BLaER1 treated with 17β-estradiol and CSF1 and Interleukin-3, amounts not matched to agents 10 nM and 100 nM (cell line): ENCODE measurements around the gene GFRA4.

ENCODE experiments used
- H3K27ac ChIP-seq, 11 experiments: shearing (Covaris generic); formaldehyde crosslinking; 2 replicates each; pipeline ENCODE4 v1.8.1; 2022
- H3K27me3 ChIP-seq, 11 experiments: shearing (Covaris generic); formaldehyde crosslinking; 2 replicates each; pipeline ENCODE4 v1.8.1; 2022
- H3K36me3 ChIP-seq, 11 experiments: shearing (Covaris generic); formaldehyde crosslinking; 2 replicates each; pipeline ENCODE4 v1.8.1; 2022
- H3K4me1 ChIP-seq, 10 experiments: shearing (Covaris generic); formaldehyde crosslinking; 2 replicates each; pipeline ENCODE4 v1.8.1; 2022
- H3K4me2 ChIP-seq, 11 experiments: shearing (Covaris generic); formaldehyde crosslinking; 2 replicates each; pipeline ENCODE4 v1.8.1; 2022
- H3K4me3 ChIP-seq, 10 experiments: shearing (Covaris generic); formaldehyde crosslinking; 2 replicates each; pipeline ENCODE4 v1.8.1; 2022
- H3K9ac ChIP-seq, 11 experiments: shearing (Covaris generic); formaldehyde crosslinking; 2 replicates each; pipeline ENCODE4 v1.8.1; 2022
- H3K9me3 ChIP-seq, 11 experiments: shearing (Covaris generic); formaldehyde crosslinking; replicated peaks in 1 of 11; 2 replicates each; pipeline ENCODE4 v1.8.1; 2022
- H4K20me1 ChIP-seq, 11 experiments: shearing (Covaris generic); formaldehyde crosslinking; 2 replicates each; pipeline ENCODE4 v1.8.1; 2022
- Cebpa-rat ChIP-seq, 11 experiments: shearing (Covaris generic); IDR thresholded peaks; 2 replicates each; pipeline ENCODE4 v1.8.1; 2022

Gene GFRA4

GRCh38 chr20:3698591-3699001 is 35.4 kb upstream of the GFRA4 start:
- Histone ChIP-seq H3K27ac (no peak overlapping the region), H4K20me1 (peaks cover 0 to 97% (median 0%) of the 10 kb centered on the region in 11 experiments; a peak in 7 of 22 replicates), H3K4me3 (no peak overlapping the region), H3K4me1 (no peaks in the 10 kb centered on the region), H3K36me3 (peaks cover 0 to 100% (median 0%) of the 10 kb centered on the region in 11 experiments; a peak in 6 of 22 replicates), H3K27me3 (no peaks in the 10 kb centered on the region), H3K9me3 (peaks cover 0 to 16% (median 3%) of the 10 kb centered on the region in 11 experiments; a peak in 6 of 22 replicates), H3K4me2 (no peak overlapping the region), H3K9ac (no peak overlapping the region)
- no peak for TF ChIP-seq Cebpa-rat (IDR thresholded peaks at IDR 0.05)

GRCh38 chr20:3697588-3698305 is 34.5 kb upstream of the GFRA4 start:
- Histone ChIP-seq H3K36me3 (peaks cover 0 to 100% (median 0%) of the 10 kb centered on the region in 11 experiments; a peak in 5 of 22 replicates), H3K9ac (no peak overlapping the region), H3K4me2 (no peak overlapping the region), H3K27me3 (no peaks in the 10 kb centered on the region), H3K4me3 (no peak overlapping the region), H4K20me1 (peaks cover 0 to 97% (median 0%) of the 10 kb centered on the region in 11 experiments; a peak in 8 of 22 replicates), H3K27ac (no peak overlapping the region), H3K9me3 (peaks cover 0 to 16% (median 3%) of the 10 kb centered on the region in 11 experiments; a peak in 6 of 22 replicates), H3K4me1 (no peaks in the 10 kb centered on the region)
- no peak for TF ChIP-seq Cebpa-rat (IDR thresholded peaks at IDR 0.05)

GRCh38 chr20:3696745-3697587 is 33.8 kb upstream of the GFRA4 start:
- peaks cover 0 to 97% (median 0%) of the 10 kb centered on the region in 11 experiments; a peak in 8 of 22 replicates for H4K20me1 ChIP-seq
- H3K9ac ChIP-seq = no peak overlapping the region
- H3K9me3 ChIP-seq = peaks cover 0 to 16% (median 3%) of the 10 kb centered on the region in 11 experiments; a peak in 6 of 22 replicates
- no peak overlapping the region for H3K4me3 ChIP-seq
- no peak overlapping the region for H3K4me2 ChIP-seq
- TF ChIP-seq Cebpa-rat (IDR thresholded peaks at IDR 0.05) = no peak
- H3K27me3 ChIP-seq = no peaks in the 10 kb centered on the region
- peaks cover 0 to 100% (median 0%) of the 10 kb centered on the region in 11 experiments; a peak in 4 of 22 replicates for H3K36me3 ChIP-seq
- no peaks in the 10 kb centered on the region for H3K4me1 ChIP-seq
- H3K27ac ChIP-seq = no peak overlapping the region

GRCh38 chr20:3696200-3696599 is 33.0 kb upstream of the GFRA4 start:
- TF ChIP-seq Cebpa-rat (IDR thresholded peaks at IDR 0.05) = no peak
- Histone ChIP-seq H3K4me1 (no peaks in the 10 kb centered on the region), H4K20me1 (peaks cover 0 to 97% (median 0%) of the 10 kb centered on the region in 11 experiments; a peak in 8 of 22 replicates), H3K36me3 (peaks cover 0 to 100% (median 0%) of the 10 kb centered on the region in 11 experiments; a peak in 5 of 22 replicates), H3K27me3 (no peaks in the 10 kb centered on the region), H3K9ac (no peak overlapping the region), H3K9me3 (peaks cover 0 to 16% (median 3%) of the 10 kb centered on the region in 11 experiments; a peak in 6 of 22 replicates), H3K27ac (no peak overlapping the region), H3K4me2 (no peak overlapping the region), H3K4me3 (no peak overlapping the region)

GRCh38 chr20:3694864-3695263 is 31.7 kb upstream of the GFRA4 start:
- no peaks in the 10 kb centered on the region for H3K4me1 ChIP-seq
- H3K36me3 ChIP-seq = peaks cover 0 to 100% (median 0%) of the 10 kb centered on the region in 11 experiments; a peak in 5 of 22 replicates
- no peak for TF ChIP-seq Cebpa-rat (IDR thresholded peaks at IDR 0.05)
- no peaks in the 10 kb centered on the region for H3K27me3 ChIP-seq
- H3K4me3 ChIP-seq = no peak overlapping the region
- no peak overlapping the region for H3K27ac ChIP-seq
- peaks cover 0 to 99% (median 0%) of the 10 kb centered on the region in 11 experiments; a peak in 8 of 22 replicates for H4K20me1 ChIP-seq
- no peak overlapping the region for H3K4me2 ChIP-seq
- peaks cover 0 to 16% (median 3%) of the 10 kb centered on the region in 11 experiments; a peak in 6 of 22 replicates for H3K9me3 ChIP-seq
- no peak overlapping the region for H3K9ac ChIP-seq

GRCh38 chr20:3693376-3693775 is 30.2 kb upstream of the GFRA4 start:
- H3K9ac ChIP-seq = no peak overlapping the region; a peak in 1 of 22 replicates
- H3K9me3 ChIP-seq = peaks cover 0 to 16% (median 3%) of the 10 kb centered on the region in 11 experiments; a peak in 6 of 22 replicates
- H3K4me1 ChIP-seq = 0 out of 20 replicates have a peak, but pooled peaks cover 0 to under 1% (median 0%) of the 10 kb centered on the region in 10 experiments
- H3K27me3 ChIP-seq = no peaks in the 10 kb centered on the region
- TF ChIP-seq Cebpa-rat (IDR thresholded peaks at IDR 0.05) = no peak
- no peak overlapping the region for H3K4me3 ChIP-seq
- H3K4me2 ChIP-seq = no peak overlapping the region
- H3K36me3 ChIP-seq = peaks cover 0 to 100% (median 0%) of the 10 kb centered on the region in 11 experiments; a peak in 5 of 22 replicates
- no peak overlapping the region for H3K27ac ChIP-seq
- H4K20me1 ChIP-seq = peaks cover 0 to 99% (median 0%) of the 10 kb centered on the region in 11 experiments; a peak in 8 of 22 replicates

- no peak overlapping the region for H3K9ac ChIP-seq
- peaks cover 0 to 16% (median 3%) of the 10 kb centered on the region in 11 experiments; a peak in 6 of 22 replicates for H3K9me3 ChIP-seq
- peaks cover 0 to 99% (median 0%) of the 10 kb centered on the region in 11 experiments; a peak in 8 of 22 replicates for H4K20me1 ChIP-seq
- H3K4me2 ChIP-seq = no peak overlapping the region
- H3K27ac ChIP-seq = no peak overlapping the region
- H3K36me3 ChIP-seq = peaks cover 0 to 100% (median 0%) of the 10 kb centered on the region in 11 experiments; a peak in 5 of 22 replicates
- TF ChIP-seq Cebpa-rat (IDR thresholded peaks at IDR 0.05) = no peak
- H3K27me3 ChIP-seq = no peaks in the 10 kb centered on the region
- H3K4me3 ChIP-seq = no peak overlapping the region
- 0 out of 20 replicates have a peak, but pooled peaks cover 0 to 6% (median 0%) of the 10 kb centered on the region in 10 experiments for H3K4me1 ChIP-seq
Measured at GRCh38 chr20:3692706-3693294, 29.6 kb upstream of the GFRA4 start.

GRCh38 chr20:3691897-3692296 is 28.7 kb upstream of the GFRA4 start:
- Histone ChIP-seq H3K4me2 (no peak overlapping the region), H3K36me3 (peaks cover 0 to 95% (median 0%) of the 10 kb centered on the region in 11 experiments; a peak in 5 of 22 replicates), H3K4me1 (peaks cover 0 to 13% (median 3%) of the 10 kb centered on the region in 10 experiments; a peak in 10 of 20 replicates), H3K9me3 (peaks cover 0 to 7% (median 3%) of the 10 kb centered on the region in 11 experiments; a peak in 6 of 22 replicates), H3K4me3 (no peak overlapping the region), H3K27me3 (no peaks in the 10 kb centered on the region), H3K27ac (no peak overlapping the region), H4K20me1 (peaks cover 0 to 99% (median 0%) of the 10 kb centered on the region in 11 experiments; a peak in 8 of 22 replicates), H3K9ac (no peak overlapping the region)
- TF ChIP-seq Cebpa-rat (IDR thresholded peaks at IDR 0.05) = no peak
